Pancreas (tissue), 10 donors: Measurements from ENCODE around the gene NECTIN1. TPM values are rescaled to one million over a fixed set of nuclear protein-coding genes. Genes with fewer than 3 reads are reported as not detected.

Source experiments
- ATAC-seq, 4 donors: fragments of 200-7000 bp; cut with Tn5 transposase; one replicate each; pipeline versions ENCODE4 v1.8.0 to v1.9.1; 2020; ENCODE audit warnings: mild to moderate bottlenecking in 4 of 4, moderate library complexity in 4 of 4
- DNase-seq, 6 donors: peaks; one replicate each; pipeline ENCODE4 v3.0.0-alpha.2; 2020
- FAIRE-seq: peaks from 2 replicates; lab custom pipeline; 2012; peaks lifted over from hg19 to GRCh38; lab: Jason Lieb, UNC
- H3K27ac ChIP-seq, 4 donors: fragments of 200-600 bp; sonication (generic); 1 replicate in 3 of 4; 2 replicates in 1 of 4; pipeline versions ENCODE4 v1.5.0 to v1.8.0; 2020
- H3K27me3 ChIP-seq, 4 donors: fragments of 200-600 bp; one replicate each; pipeline ENCODE4 v1.8.0; 2021
- H3K36me3 ChIP-seq, 3 donors: fragments of 200-600 bp; sonication (generic) in 1 of 3; one replicate each; pipeline versions ENCODE4 v1.5.0 to v1.8.0; 2020 to 2021
- H3K4me1 ChIP-seq, 3 donors: fragments of 200-600 bp; one replicate each; pipeline ENCODE4 v1.8.0; 2021
- H3K4me3 ChIP-seq, 4 donors: fragments of 200-600 bp; sonication (generic) in 2 of 4; one replicate each; pipeline versions ENCODE4 v1.5.0 to v1.8.0; 2020 to 2021
- H3K9me3 ChIP-seq, 4 donors: fragments of 200-600 bp; one replicate each; pipeline ENCODE4 v1.8.0; 2021
- WGBS, 2 donors: extraction: QIAGEN DNeasy Blood & Tissue Kit; methylation state at CpG; one replicate each; pipeline ENCODE4 v1.1.7; 2013; 5-methylcytosine and 5-hydroxymethylcytosine counted together
- intact Hi-C, 3 donors: fragments of 100-400 bp; cut with DNase I; formaldehyde crosslinking; loops; one replicate each; pipeline versions ENCODE4 v1.11.1 to v1.14.2; 2022
- polyA plus RNA-seq, 2 donors: library from polyadenylated mRNA; stranded (reverse); fragments of 200-250 nt; gene quantifications; one replicate each; pipeline ENCODE4 v1.2.3, GENCODE V29; 2013
- total RNA-seq, 6 donors: library from RNA; stranded (reverse); fragmentation: NEBNext Ultra II Directional in 4 of 6; extraction: Animal tissue kit (Norgen Biotek cat#: 25700) in 4 of 6; gene quantifications; one replicate each; pipeline versions ENCODE4 v1.2.1 to v1.2.4, GENCODE V29; 2021 to 2023
- TF ChIP-seq, protein P1 (sequence below), 4 donors: fragments of 200-600 bp; sonication (generic) in 3 of 4; IDR thresholded peaks; one replicate each; pipeline versions ENCODE4 v1.5.0 to v1.8.0; 2021; ENCODE audit warnings: antibody characterized with exemption in 4 of 4
- donor health status: healthy with polysubstance abuse.
- donor health status: DM: no; HTN: no; CAD: no; lungs with moderate emphysema.
- donor health status: DM: no; HTN: no; CAD: no.
- donor health status: control.
- donor health status: control.
- donor health status: Bipolar disorder and iron deficiency.
- donor health status: DM: yes; HTN: yes; CAD: no.
- donor health status: DM: no; HTN: no; CAD: no.
- donor health status: DM: no; HTN: no; CAD: no.
- donor health status: DM: yes; HTN: yes; CAD: no.

NECTIN1 gene
- total and polyA plus RNA-seq, 8 donors: 7.9 to 24.7 (median 19.0) TPM

GRCh38 chr11:119745776-119746535, 17.0 kb upstream of the NECTIN1 start:
- Histone ChIP-seq H3K4me3 (no peak overlapping the region), H3K4me1 (peaks cover 0 to 5% (median 0%) of the 10 kb centered on the region in 3 donors), H3K9me3 (no peaks in the 10 kb centered on the region), H3K27ac (no peak overlapping the region), H3K27me3 (no peaks in the 10 kb centered on the region), H3K36me3 (no peaks in the 10 kb centered on the region)
- no peak for ATAC-seq
- DNase-seq: peak in 1 of 6 donors; percentile 31
- no peak for FAIRE-seq
- TF ChIP-seq, protein P1, sequence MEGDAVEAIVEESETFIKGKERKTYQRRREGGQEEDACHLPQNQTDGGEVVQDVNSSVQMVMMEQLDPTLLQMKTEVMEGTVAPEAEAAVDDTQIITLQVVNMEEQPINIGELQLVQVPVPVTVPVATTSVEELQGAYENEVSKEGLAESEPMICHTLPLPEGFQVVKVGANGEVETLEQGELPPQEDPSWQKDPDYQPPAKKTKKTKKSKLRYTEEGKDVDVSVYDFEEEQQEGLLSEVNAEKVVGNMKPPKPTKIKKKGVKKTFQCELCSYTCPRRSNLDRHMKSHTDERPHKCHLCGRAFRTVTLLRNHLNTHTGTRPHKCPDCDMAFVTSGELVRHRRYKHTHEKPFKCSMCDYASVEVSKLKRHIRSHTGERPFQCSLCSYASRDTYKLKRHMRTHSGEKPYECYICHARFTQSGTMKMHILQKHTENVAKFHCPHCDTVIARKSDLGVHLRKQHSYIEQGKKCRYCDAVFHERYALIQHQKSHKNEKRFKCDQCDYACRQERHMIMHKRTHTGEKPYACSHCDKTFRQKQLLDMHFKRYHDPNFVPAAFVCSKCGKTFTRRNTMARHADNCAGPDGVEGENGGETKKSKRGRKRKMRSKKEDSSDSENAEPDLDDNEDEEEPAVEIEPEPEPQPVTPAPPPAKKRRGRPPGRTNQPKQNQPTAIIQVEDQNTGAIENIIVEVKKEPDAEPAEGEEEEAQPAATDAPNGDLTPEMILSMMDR (IDR thresholded peaks at IDR 0.05): no peak
- intact Hi-C loops: no loop called here
- WGBS, 2 donors: 90 to 92% methylated on average over 16 of the region's 16 CpGs

- Histone ChIP-seq H3K36me3 (no peaks in the 10 kb centered on the region), H3K9me3 (no peaks in the 10 kb centered on the region), H3K27me3 (no peaks in the 10 kb centered on the region), H3K4me3 (no peak overlapping the region), H3K4me1 (peaks cover 7 to 14% (median 7%) of the 10 kb centered on the region in 3 donors), H3K27ac (no peak overlapping the region)
- TF ChIP-seq, protein P1 (IDR thresholded peaks at IDR 0.05): no peak
- no peak for ATAC-seq
- no peak for FAIRE-seq
- intact Hi-C loops: no loop called here
- DNase-seq: peak in 1 of 6 donors; percentile 32
- 92 to 95% methylated on average over 5 of the region's 5 CpGs for WGBS, 2 donors
These were observed 16.1 kb upstream of the NECTIN1 start for GRCh38 chr11:119745112-119745511.

GRCh38 chr11:119744577-119744976, 15.6 kb upstream of the NECTIN1 start:
- no peak for FAIRE-seq
- Histone ChIP-seq H3K27me3 (no peaks in the 10 kb centered on the region), H3K36me3 (no peaks in the 10 kb centered on the region), H3K9me3 (no peaks in the 10 kb centered on the region), H3K4me1 (peaks cover 7 to 16% (median 10%) of the 10 kb centered on the region in 3 donors), H3K4me3 (no peak overlapping the region), H3K27ac (no peak overlapping the region)
- ATAC-seq: no peak
- 92 to 98% methylated on average over 2 of the region's 2 CpGs for WGBS, 2 donors
- TF ChIP-seq, protein P1 (IDR thresholded peaks at IDR 0.05): no peak
- intact Hi-C loops: loop anchor here in 1 of 3 donors (5.0 kb wide), 1 partner anchor 53 kb away; no protein-coding TSS in a partner anchor
- DNase-seq: no peak

- intact Hi-C loops: loop anchor here in 1 of 3 donors (5.0 kb wide), 1 partner anchor 54 kb away; no protein-coding TSS in a partner anchor
- Histone ChIP-seq H3K4me1 (peaks cover 7 to 24% (median 16%) of the 10 kb centered on the region in 3 donors), H3K27me3 (no peaks in the 10 kb centered on the region), H3K9me3 (no peaks in the 10 kb centered on the region), H3K36me3 (no peaks in the 10 kb centered on the region), H3K27ac (no peak overlapping the region), H3K4me3 (no peak overlapping the region)
- TF ChIP-seq, protein P1 (IDR thresholded peaks at IDR 0.05): no peak
- ATAC-seq (no peak), DNase-seq (peak in 2 of 6 donors; percentile 50 to 86), FAIRE-seq (no peak)
- WGBS, 2 donors: 66 to 84% methylated on average over 8 of the region's 8 CpGs
These were observed 14.0 kb upstream of the NECTIN1 start for GRCh38 chr11:119743006-119743405.
